ENCODE measurements around the gene ZNF609. TPM values are rescaled to one million over a fixed set of nuclear protein-coding genes. Genes with fewer than 3 reads are reported as not detected.
A peak's percentile ranks its signal among the peaks of the same experiment; 100 is the strongest.

The ZNF609 gene
- total RNA-seq, 2 experiments from 2014 or later, result 30.0 to 34.1 TPM

GRCh38 chr15:64566629-64567427 lies 106.5 kb downstream of the ZNF609 start:
- Mint-ChIP-seq H3K4me1 (peaks cover 24% of the 10 kb centered on the region), H3K27ac (no peak overlapping the region), H3K27me3 (no peaks in the 10 kb centered on the region), H3K4me3 (no peak overlapping the region), H3K9me3 (no peaks in the 10 kb centered on the region), H3K36me3 (ENCODE audit: low read depth) (peaks cover 17% of the 10 kb centered on the region)
- ChIA-PET POLR2A (interaction anchor here (1.1 to 1.3 kb wide), 3 partner anchors 15 to 63 kb away, joined by 3 read pairs; no protein-coding TSS in a partner anchor), CTCF (interaction anchor here (1.0 kb wide), 1 partner anchor 8 kb away, joined by 4 read pairs; no protein-coding TSS in a partner anchor)
- no peak for DNase-seq

GRCh38 chr15:64568765-64569164 lies 108.4 kb downstream of the ZNF609 start:
- ChIA-PET CTCF (interaction anchor here (0.5 to 1.2 kb wide), 2 partner anchors 20 to 419 kb away, joined by 3 to 4 read pairs; no protein-coding TSS in a partner anchor), POLR2A (interaction anchor here (0.8 to 1.2 kb wide), 4 partner anchors 12 to 83 kb away, joined by 3 to 4 read pairs (median 3); no protein-coding TSS in a partner anchor)
- Mint-ChIP-seq H3K4me1 (peaks cover 32% of the 10 kb centered on the region), H3K27me3 (no peaks in the 10 kb centered on the region), H3K36me3 (ENCODE audit: low read depth) (peaks cover 17% of the 10 kb centered on the region), H3K27ac (no peak overlapping the region), H3K4me3 (no peak overlapping the region), H3K9me3 (peaks cover 2% of the 10 kb centered on the region)
- DNase-seq, result no peak

- Mint-ChIP-seq H3K36me3 (ENCODE audit: low read depth) (peaks cover 9% of the 10 kb centered on the region), H3K4me1 (peaks cover 34% of the 10 kb centered on the region), H3K4me3 (no peak overlapping the region), H3K9me3 (peaks cover 2% of the 10 kb centered on the region), H3K27ac (no peak overlapping the region), H3K27me3 (no peaks in the 10 kb centered on the region)
- CTCF ChIA-PET, result no interaction called here
- POLR2A ChIA-PET, result interaction anchor here (1.4 kb wide), 1 partner anchor 18 kb away, joined by 3 read pairs; no protein-coding TSS in a partner anchor
- DNase-seq, result no peak
Observed at GRCh38 chr15:64571857-64572291, 111.5 kb downstream of the ZNF609 start.

GRCh38 chr15:64572856-64573255 lies 112.5 kb downstream of the ZNF609 start:
- no peak for DNase-seq
- Mint-ChIP-seq H3K9me3 (peaks cover 2% of the 10 kb centered on the region), H3K4me3 (no peak overlapping the region), H3K27ac (no peak overlapping the region), H3K27me3 (no peaks in the 10 kb centered on the region), H3K36me3 (ENCODE audit: low read depth) (peaks cover 8% of the 10 kb centered on the region), H3K4me1 (peaks cover 34% of the 10 kb centered on the region)
- CTCF ChIA-PET, result no interaction called here
- POLR2A ChIA-PET, result no interaction called here

GRCh38 chr15:64574301-64575017 lies 114.1 kb downstream of the ZNF609 start:
- no peak overlapping the region for H3K27ac Mint-ChIP-seq
- POLR2A ChIA-PET, result no interaction called here

GRCh38 chr15:64580696-64581407 lies 120.5 kb downstream of the ZNF609 start:
- peaks cover 29% of the 10 kb centered on the region for H3K36me3 Mint-ChIP-seq (ENCODE audit: low read depth)
- DNase-seq, result no peak
- peaks cover 18% of the 10 kb centered on the region for H3K9me3 Mint-ChIP-seq
- H3K4me1 Mint-ChIP-seq, result peaks cover 16% of the 10 kb centered on the region
- ChIA-PET POLR2A (interaction anchor here (0.9 to 1.1 kb wide), 3 partner anchors 12 to 16 kb away, joined by 3 read pairs; no protein-coding TSS in a partner anchor), CTCF (interaction anchor here (0.8 kb wide), 1 partner anchor 73 kb away, joined by 3 read pairs; no protein-coding TSS in a partner anchor)
- H3K27ac Mint-ChIP-seq, result no peak overlapping the region
- no peaks in the 10 kb centered on the region for H3K27me3 Mint-ChIP-seq
- no peak overlapping the region for H3K4me3 Mint-ChIP-seq

More at GRCh38 chr15:64574301-64575017, 114.1 kb downstream of the ZNF609 start:
- Mint-ChIP-seq H3K36me3 (ENCODE audit: low read depth) (peaks cover 7% of the 10 kb centered on the region), H3K9me3 (peaks cover 2% of the 10 kb centered on the region), H3K4me1 (peaks cover 20% of the 10 kb centered on the region), H3K4me3 (no peak overlapping the region), H3K27me3 (no peaks in the 10 kb centered on the region)
- no peak for DNase-seq
- CTCF ChIA-PET, result interaction anchor here (0.7 to 1.2 kb wide), 2 partner anchors 79 to 753 kb away, joined by 3 to 4 read pairs; no protein-coding TSS in a partner anchor

GRCh38 chr15:64581408-64581761 lies 121.0 kb downstream of the ZNF609 start:
- no peak for DNase-seq
- no peaks in the 10 kb centered on the region for H3K27me3 Mint-ChIP-seq
- H3K36me3 Mint-ChIP-seq (ENCODE audit: low read depth), result peaks cover 29% of the 10 kb centered on the region
- no peak overlapping the region for H3K27ac Mint-ChIP-seq
- H3K9me3 Mint-ChIP-seq, result peaks cover 18% of the 10 kb centered on the region
- POLR2A ChIA-PET, result interaction anchor here (0.9 to 1.1 kb wide), 2 partner anchors 15 kb away, joined by 3 read pairs; no protein-coding TSS in a partner anchor
- CTCF ChIA-PET, result interaction anchor here (0.8 kb wide), 1 partner anchor 72 kb away, joined by 3 read pairs; no protein-coding TSS in a partner anchor
- H3K4me3 Mint-ChIP-seq, result no peak overlapping the region
- H3K4me1 Mint-ChIP-seq, result peaks cover 18% of the 10 kb centered on the region

- peaks cover 29% of the 10 kb centered on the region for H3K36me3 Mint-ChIP-seq (ENCODE audit: low read depth)
- CTCF ChIA-PET, result no interaction called here
- H3K27me3 Mint-ChIP-seq, result no peaks in the 10 kb centered on the region
- H3K4me3 Mint-ChIP-seq, result no peak overlapping the region
- H3K27ac Mint-ChIP-seq, result no peak overlapping the region
- H3K4me1 Mint-ChIP-seq, result peaks cover 25% of the 10 kb centered on the region
- H3K9me3 Mint-ChIP-seq, result peaks cover 18% of the 10 kb centered on the region
- no peak for DNase-seq
- POLR2A ChIA-PET, result interaction anchor here (1.1 kb wide), 1 partner anchor 14 kb away, joined by 3 read pairs; no protein-coding TSS in a partner anchor
Observed at GRCh38 chr15:64582202-64582601, 121.8 kb downstream of the ZNF609 start.

- Mint-ChIP-seq H3K4me1 (peaks cover 32% of the 10 kb centered on the region), H3K9me3 (peaks cover 18% of the 10 kb centered on the region), H3K36me3 (ENCODE audit: low read depth) (peaks cover 29% of the 10 kb centered on the region), H3K27ac (peak overlapping the region; percentile 83), H3K4me3 (peak overlapping the region; percentile 56), H3K27me3 (no peaks in the 10 kb centered on the region)
- DNase-seq, result no peak
- ChIA-PET CTCF (no interaction called here), POLR2A (interaction anchor here (0.9 to 1.5 kb wide), 4 partner anchors 11 to 15 kb away, joined by 3 to 5 read pairs (median 4); no protein-coding TSS in a partner anchor)
Observed at GRCh38 chr15:64583519-64583918, 123.1 kb downstream of the ZNF609 start.

- peaks cover 18% of the 10 kb centered on the region for H3K9me3 Mint-ChIP-seq
- peaks cover 26% of the 10 kb centered on the region for H3K36me3 Mint-ChIP-seq (ENCODE audit: low read depth)
- no peak for DNase-seq
- H3K27ac Mint-ChIP-seq, result peak overlapping the region; percentile 83
- peaks cover 35% of the 10 kb centered on the region for H3K4me1 Mint-ChIP-seq
- H3K4me3 Mint-ChIP-seq, result peak overlapping the region; percentile 56
- CTCF ChIA-PET, result no interaction called here
- POLR2A ChIA-PET, result interaction anchor here (0.9 to 1.5 kb wide), 4 partner anchors 10 to 15 kb away, joined by 3 to 5 read pairs (median 4); no protein-coding TSS in a partner anchor
- H3K27me3 Mint-ChIP-seq, result no peaks in the 10 kb centered on the region
Observed at GRCh38 chr15:64583983-64584382, 123.6 kb downstream of the ZNF609 start.

- no peaks in the 10 kb centered on the region for H3K27me3 Mint-ChIP-seq
- DNase-seq, result no peak
- H3K27ac Mint-ChIP-seq, result no peak overlapping the region
- POLR2A ChIA-PET, result interaction anchor here (1.4 kb wide), 1 partner anchor 11 kb away, joined by 4 read pairs; no protein-coding TSS in a partner anchor
- no peak overlapping the region for H3K4me3 Mint-ChIP-seq
- H3K36me3 Mint-ChIP-seq (ENCODE audit: low read depth), result peaks cover 20% of the 10 kb centered on the region
- H3K4me1 Mint-ChIP-seq, result peaks cover 54% of the 10 kb centered on the region
- CTCF ChIA-PET, result interaction anchor here (0.5 to 0.7 kb wide), 2 partner anchors 18 to 19 kb away, joined by 3 to 5 read pairs; no protein-coding TSS in a partner anchor
- peaks cover 8% of the 10 kb centered on the region for H3K9me3 Mint-ChIP-seq
Observed at GRCh38 chr15:64586259-64586870, 126.0 kb downstream of the ZNF609 start.

- ChIA-PET CTCF (interaction anchor here (0.5 kb wide), 1 partner anchor 18 kb away, joined by 5 read pairs; no protein-coding TSS in a partner anchor), POLR2A (interaction anchor here (1.4 kb wide), 1 partner anchor 10 kb away, joined by 4 read pairs; no protein-coding TSS in a partner anchor)
- peaks cover 15% of the 10 kb centered on the region for H3K36me3 Mint-ChIP-seq (ENCODE audit: low read depth)
- H3K4me3 Mint-ChIP-seq, result no peak overlapping the region
- H3K9me3 Mint-ChIP-seq, result peaks cover 5% of the 10 kb centered on the region
- H3K27ac Mint-ChIP-seq, result no peak overlapping the region
- DNase-seq, result no peak
- peaks cover 55% of the 10 kb centered on the region for H3K4me1 Mint-ChIP-seq
- no peaks in the 10 kb centered on the region for H3K27me3 Mint-ChIP-seq
Observed at GRCh38 chr15:64586984-64587383, 126.6 kb downstream of the ZNF609 start.

Measured in activated CD4-positive, alpha-beta memory T cell treated with anti-CD3 and anti-CD28 coated beads, Interleukin-2, amount 10 ng/mL, durations not matched to agents 7 days and 5 days (primary cell).